PC-9 (cell line): ENCODE data around the gene SLC9C1. TPM values are rescaled to one million over a fixed set of nuclear protein-coding genes. Genes with fewer than 3 reads are reported as not detected.

ENCODE experiments used
- BruUV-seq: library from RNA; stranded (reverse); fragments of 400-500 nt; replicated peaks from 2 replicates; lab custom pipeline; 2021; lab: Mats Ljungman, UMichigan
- CTCF ChIA-PET: fragments of 300-600 bp; sonication (Branson Sonifier 250); formaldehyde crosslinking; loops from one replicate; lab custom pipeline; 2022; ENCODE audit warnings: antibody characterized with exemption; lab: Charles Lee
- POLR2A ChIA-PET: fragments of 300-600 bp; sonication (Branson Sonifier 250); formaldehyde crosslinking; loops from one replicate; lab custom pipeline; 2022; ENCODE audit warnings: antibody characterized with exemption; ENCODE audit not compliant: unreplicated experiment; lab: Charles Lee
- DNase-seq, 2 experiments: peaks; one replicate each; pipeline versions ENCODE4 v3.0.0 to v3.0.0-alpha.2; 2015 to 2022; ENCODE audit warnings: mixed read lengths in 1 of 2
- H2AFZ ChIP-seq: fragments of 200-600 bp; sonication (generic); 2 replicates; pipeline ENCODE4 v1.8.1; 2017; ENCODE audit warnings: antibody characterized with exemption
- H3F3A ChIP-seq: fragments of 200-600 bp; sonication (generic); 2 replicates; pipeline ENCODE4 v1.8.1; 2017; ENCODE audit warnings: antibody characterized with exemption, mild to moderate bottlenecking, low read depth; ENCODE audit not compliant: insufficient read depth
- H3K27ac ChIP-seq: fragments of 200-600 bp; sonication (generic); 2 replicates; pipeline ENCODE4 v1.6.1; 2016; ENCODE audit warnings: mixed run types
- H3K27me3 ChIP-seq: fragments of 200-600 bp; sonication (generic); 2 replicates; pipeline ENCODE4 v1.6.1; 2016; ENCODE audit warnings: low read depth, mixed run types; ENCODE audit not compliant: insufficient read depth
- H3K36me3 ChIP-seq: fragments of 200-600 bp; sonication (generic); 2 replicates; pipeline ENCODE4 v1.6.1; 2016; ENCODE audit warnings: low read depth, mixed run types
- H3K4me1 ChIP-seq: fragments of 200-600 bp; sonication (generic); replicated peaks from 2 replicates; pipeline ENCODE4 v1.6.1; 2016; ENCODE audit warnings: mixed run types; ENCODE audit not compliant: insufficient read depth
- H3K4me2 ChIP-seq: fragments of 200-600 bp; sonication (generic); 2 replicates; pipeline ENCODE4 v1.6.1; 2017; ENCODE audit warnings: mixed run types
- H3K4me3 ChIP-seq: fragments of 200-600 bp; sonication (generic); 2 replicates; pipeline ENCODE4 v1.6.1; 2016; ENCODE audit warnings: mixed run types
- H3K79me2 ChIP-seq: fragments of 200-600 bp; sonication (generic); 2 replicates; pipeline ENCODE4 v1.6.1; 2017; ENCODE audit warnings: low read depth, mixed run types
- H3K9me2 ChIP-seq: fragments of 200-600 bp; sonication (generic); 2 replicates; pipeline ENCODE4 v1.8.1; 2017; ENCODE audit warnings: mild to moderate bottlenecking; ENCODE audit not compliant: insufficient read depth
- H3K9me3 ChIP-seq: fragments of 200-600 bp; sonication (generic); 2 replicates; pipeline ENCODE4 v1.8.1; 2016; ENCODE audit warnings: low read depth; ENCODE audit not compliant: insufficient read depth
- H4K20me1 ChIP-seq: fragments of 200-600 bp; sonication (generic); 2 replicates; pipeline ENCODE4 v1.8.1; 2017; ENCODE audit not compliant: insufficient read depth
- EZH2 ChIP-seq: fragments of 200-600 bp; sonication (generic); IDR thresholded peaks from 2 replicates; pipeline ENCODE4 v1.8.0; 2017; ENCODE audit warnings: antibody characterized with exemption, low read depth
- intact Hi-C: fragments of 100-400 bp; cut with micrococcal nuclease; formaldehyde crosslinking; loops from one replicate; pipeline ENCODE4 v1.10.0; 2022; ENCODE audit not compliant: unreplicated experiment
- total RNA-seq: library from RNA; stranded (reverse); gene quantifications from 2 replicates; pipeline ENCODE4 v1.2.3, GENCODE V29; 2021
- TF ChIP-seq, protein P1 (sequence below): fragments of 200-600 bp; sonication (generic); conservative IDR thresholded peaks from 2 replicates; pipeline ENCODE4 v1.6.1; 2017; ENCODE audit warnings: mixed run types, antibody characterized with exemption, mild to moderate bottlenecking, moderate library complexity

SLC9C1 gene
- total RNA-seq, 1 experiment from 2014 or later, result not detected

DNA sequence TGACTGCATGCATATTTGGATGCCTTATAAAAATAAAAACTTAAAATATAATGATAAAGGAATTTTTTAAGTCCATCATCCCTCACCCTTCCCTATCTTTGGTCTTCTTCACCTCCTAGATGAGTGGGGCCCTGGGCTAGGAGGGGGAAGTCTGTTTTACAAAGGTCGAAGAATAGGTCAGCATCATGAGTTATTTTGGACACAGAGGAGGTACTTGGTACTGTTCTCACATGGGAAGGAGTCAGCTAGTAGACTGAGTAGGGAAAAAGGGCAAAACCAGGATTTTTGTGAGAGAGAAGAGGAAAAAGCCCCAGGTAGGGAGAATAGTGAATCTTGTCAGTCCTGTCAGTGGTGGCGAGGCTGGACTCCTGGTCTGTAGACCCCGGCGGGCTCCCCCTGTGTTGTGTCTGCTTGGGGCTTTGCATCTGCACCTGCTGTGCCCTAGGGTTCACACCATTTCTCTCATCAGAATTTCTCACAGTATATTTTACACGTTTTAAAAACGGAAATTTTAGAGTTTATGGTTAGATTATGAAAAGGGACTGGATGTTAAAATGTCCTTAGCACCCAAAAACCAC lies 178.1 kb downstream of the SLC9C1 start:
- Histone ChIP-seq H3K4me3 (no peak overlapping the region), H3K4me2 (no peak overlapping the region), H2AFZ (no peak overlapping the region), H3K27me3 (no peaks in the 10 kb centered on the region), H3K36me3 (no peaks in the 10 kb centered on the region; the same call in 1 of the 2 replicates), H3K27ac (no peak overlapping the region), H3K4me1 (no peaks in the 10 kb centered on the region), H3K9me3 (no peaks in the 10 kb centered on the region), H3K9me2 (no peaks in the 10 kb centered on the region), H3F3A (no peaks in the 10 kb centered on the region), H3K79me2 (no peaks in the 10 kb centered on the region), H4K20me1 (no peaks in the 10 kb centered on the region)
- DNase-seq, result no peak
- TF ChIP-seq, protein P1, sequence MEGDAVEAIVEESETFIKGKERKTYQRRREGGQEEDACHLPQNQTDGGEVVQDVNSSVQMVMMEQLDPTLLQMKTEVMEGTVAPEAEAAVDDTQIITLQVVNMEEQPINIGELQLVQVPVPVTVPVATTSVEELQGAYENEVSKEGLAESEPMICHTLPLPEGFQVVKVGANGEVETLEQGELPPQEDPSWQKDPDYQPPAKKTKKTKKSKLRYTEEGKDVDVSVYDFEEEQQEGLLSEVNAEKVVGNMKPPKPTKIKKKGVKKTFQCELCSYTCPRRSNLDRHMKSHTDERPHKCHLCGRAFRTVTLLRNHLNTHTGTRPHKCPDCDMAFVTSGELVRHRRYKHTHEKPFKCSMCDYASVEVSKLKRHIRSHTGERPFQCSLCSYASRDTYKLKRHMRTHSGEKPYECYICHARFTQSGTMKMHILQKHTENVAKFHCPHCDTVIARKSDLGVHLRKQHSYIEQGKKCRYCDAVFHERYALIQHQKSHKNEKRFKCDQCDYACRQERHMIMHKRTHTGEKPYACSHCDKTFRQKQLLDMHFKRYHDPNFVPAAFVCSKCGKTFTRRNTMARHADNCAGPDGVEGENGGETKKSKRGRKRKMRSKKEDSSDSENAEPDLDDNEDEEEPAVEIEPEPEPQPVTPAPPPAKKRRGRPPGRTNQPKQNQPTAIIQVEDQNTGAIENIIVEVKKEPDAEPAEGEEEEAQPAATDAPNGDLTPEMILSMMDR, result no peak
- TF ChIP-seq EZH2, result no peak
- BruUV-seq, result no TSS peak
- CTCF ChIA-PET, result no interaction called here
- POLR2A ChIA-PET, result no interaction called here
- intact Hi-C loops, result no loop called here

DNA sequence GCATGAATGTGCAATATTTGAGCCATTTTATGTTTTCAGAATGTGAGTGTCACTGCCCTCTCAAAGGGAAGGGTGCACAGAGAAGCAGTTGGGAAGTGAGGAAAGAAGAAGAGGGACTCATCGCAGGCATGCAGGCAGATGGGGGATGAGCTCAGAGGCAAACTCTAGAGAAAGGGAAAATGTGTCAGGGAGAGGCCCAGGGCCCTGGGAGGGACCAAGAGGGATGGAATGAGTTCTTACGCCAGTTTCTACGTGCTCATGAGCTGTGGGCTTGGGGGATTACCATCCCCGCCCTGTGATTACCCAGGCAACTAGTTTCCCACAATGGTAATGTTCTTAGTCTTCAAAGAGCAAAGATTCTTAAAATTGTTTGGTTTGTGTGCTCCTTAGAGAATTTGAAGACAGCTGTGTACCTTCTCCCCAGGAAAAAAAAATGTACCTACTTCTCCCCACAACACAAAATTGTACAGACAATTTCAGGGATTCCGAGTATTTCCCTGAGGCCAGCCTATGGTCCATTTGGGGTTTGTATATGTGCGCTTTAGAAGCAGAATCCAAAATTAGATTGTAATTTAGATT lies 178.8 kb downstream of the SLC9C1 start:
- intact Hi-C loops, result no loop called here
- no peaks in the 10 kb centered on the region for H3K27me3 ChIP-seq
- H3K9me3 ChIP-seq, result no peaks in the 10 kb centered on the region
- no peak overlapping the region for H2AFZ ChIP-seq
- no peaks in the 10 kb centered on the region for H3K4me1 ChIP-seq
- TF ChIP-seq, protein P1, result no peak
- TF ChIP-seq EZH2, result no peak
- no peak for DNase-seq
- no peak overlapping the region for H3K4me2 ChIP-seq
- no peaks in the 10 kb centered on the region for H3K79me2 ChIP-seq
- peaks cover 3% of the 10 kb centered on the region; the same call in 1 of the 2 replicates for H3K36me3 ChIP-seq
- no peaks in the 10 kb centered on the region for H3K9me2 ChIP-seq
- ChIA-PET CTCF (no interaction called here), POLR2A (no interaction called here)
- BruUV-seq, result no TSS peak
- no peak overlapping the region for H3K4me3 ChIP-seq
- H3F3A ChIP-seq, result no peaks in the 10 kb centered on the region
- no peaks in the 10 kb centered on the region for H4K20me1 ChIP-seq
- no peak overlapping the region for H3K27ac ChIP-seq

DNA sequence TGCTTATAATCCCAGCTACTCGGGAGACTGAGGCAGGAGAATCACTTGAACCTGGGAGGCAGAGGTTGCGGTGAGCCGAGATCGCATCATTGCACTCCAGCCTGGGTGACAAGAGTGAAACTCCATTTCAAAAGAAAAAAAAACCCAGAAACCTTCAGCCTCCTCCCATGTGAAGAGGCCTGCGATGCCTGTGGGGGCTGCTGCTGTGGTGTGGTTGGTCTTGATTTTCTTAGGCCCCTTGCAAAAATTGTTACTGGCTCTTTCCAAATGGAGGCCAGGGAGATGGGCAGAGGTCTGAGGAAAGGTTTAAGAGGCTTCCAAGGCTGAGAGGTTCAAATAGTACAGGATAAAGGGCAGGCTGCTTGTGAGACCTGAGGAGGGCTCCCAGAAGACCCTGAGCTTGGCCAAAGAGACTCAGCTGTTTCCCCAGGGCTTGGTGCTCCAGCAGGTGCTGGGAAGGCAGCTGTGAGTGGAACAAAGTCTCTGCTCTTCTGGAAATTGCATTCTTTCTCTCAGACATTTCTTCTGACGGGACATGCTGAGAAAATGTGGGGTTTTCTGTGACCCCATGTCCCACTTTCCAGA lies 179.3 kb downstream of the SLC9C1 start:
- H3K36me3 ChIP-seq, result peaks cover 3% of the 10 kb centered on the region; the same call in 1 of the 2 replicates
- no peaks in the 10 kb centered on the region for H3K4me1 ChIP-seq
- CTCF ChIA-PET, result no interaction called here
- H3K9me3 ChIP-seq, result no peaks in the 10 kb centered on the region
- DNase-seq, result no peak
- H3K27ac ChIP-seq, result no peak overlapping the region
- H3K79me2 ChIP-seq, result no peaks in the 10 kb centered on the region
- no peaks in the 10 kb centered on the region for H3K9me2 ChIP-seq
- no peak overlapping the region for H3K4me3 ChIP-seq
- no peak overlapping the region for H2AFZ ChIP-seq
- POLR2A ChIA-PET, result no interaction called here
- H3K4me2 ChIP-seq, result no peak overlapping the region
- BruUV-seq, result no TSS peak
- intact Hi-C loops, result loop anchor here (5.0 kb wide), 1 partner anchor 698 kb away; no protein-coding TSS in a partner anchor
- TF ChIP-seq, protein P1, result no peak
- TF ChIP-seq EZH2, result no peak
- H4K20me1 ChIP-seq, result no peaks in the 10 kb centered on the region
- no peaks in the 10 kb centered on the region for H3K27me3 ChIP-seq
- no peaks in the 10 kb centered on the region for H3F3A ChIP-seq
